Activated CD4-positive, CD25-positive, alpha-beta regulatory T cell treated with anti-CD3 and anti-CD28 coated beads, Interleukin-2, amount 50 U/mL, for 72 hours (primary cell): Measurements from ENCODE around the gene EDN3.

ENCODE experiments used
- DNase-seq: peaks from one replicate; pipeline ENCODE4 v3.0.0; 2021

EDN3 gene

GRCh38 chr20:59308493-59309201, 8.2 kb downstream of the EDN3 start:
- DNase-seq, result no peak

- no peak for DNase-seq
Measured at GRCh38 chr20:59309218-59309617, 8.8 kb downstream of the EDN3 start.

GRCh38 chr20:59314997-59315396, 14.6 kb downstream of the EDN3 start:
- no peak for DNase-seq

GRCh38 chr20:59316911-59317731, 16.7 kb downstream of the EDN3 start:
- DNase-seq, result no peak

GRCh38 chr20:59318201-59318790, 17.9 kb downstream of the EDN3 start:
- no peak for DNase-seq

GRCh38 chr20:59318803-59319202, 18.4 kb downstream of the EDN3 start:
- no peak for DNase-seq

GRCh38 chr20:59320426-59320825, 20.0 kb downstream of the EDN3 start:
- DNase-seq, result no peak

GRCh38 chr20:59320854-59321647, 20.6 kb downstream of the EDN3 start:
- no peak for DNase-seq

- no peak for DNase-seq
Measured at GRCh38 chr20:59322081-59322480, 21.7 kb downstream of the EDN3 start.

- no peak for DNase-seq
Measured at GRCh38 chr20:59322585-59323454, 22.4 kb downstream of the EDN3 start.

- DNase-seq, result no peak
Measured at GRCh38 chr20:59323731-59324130, 23.3 kb downstream of the EDN3 start.

- DNase-seq, result no peak
Measured at GRCh38 chr20:59324521-59325141, 24.2 kb downstream of the EDN3 start.

- no peak for DNase-seq
Measured at GRCh38 chr20:59325142-59325523, 24.7 kb downstream of the EDN3 start.

- no peak for DNase-seq
Measured at GRCh38 chr20:59326188-59326587, 25.8 kb downstream of the EDN3 start.

- DNase-seq, result no peak
Measured at GRCh38 chr20:59328071-59328470, 27.7 kb downstream of the EDN3 start.

GRCh38 chr20:59331721-59332329, 31.4 kb downstream of the EDN3 start:
- DNase-seq, result no peak

GRCh38 chr20:59333260-59333845, 32.9 kb downstream of the EDN3 start:
- no peak for DNase-seq

GRCh38 chr20:59333951-59334350, 33.5 kb downstream of the EDN3 start:
- no peak for DNase-seq

GRCh38 chr20:59334651-59335300, 34.4 kb downstream of the EDN3 start:
- DNase-seq, result no peak

- DNase-seq, result no peak
Measured at GRCh38 chr20:59335377-59335776, 35.0 kb downstream of the EDN3 start.
